Activated B cell treated with CpG ODN at 0.5 μM for 24 hours (primary cell): Measurements from ENCODE around the gene BNIPL. TPM values are rescaled to one million over a fixed set of nuclear protein-coding genes. Genes with fewer than 3 reads are reported as not detected.
A peak's percentile ranks its signal among the peaks of the same experiment; 100 is the strongest.

Experiments
- ATAC-seq: fragments of 200-7000 bp; cut with Tn5 transposase; one replicate; pipeline ENCODE4 v1.10.0; 2021; ENCODE audit warnings: low read depth, mild to moderate bottlenecking, moderate library complexity
- CTCF ChIA-PET: fragments of 350-600 bp; sonication (Branson Sonifier 250); formaldehyde crosslinking; loops from one replicate; lab custom pipeline; 2021; ENCODE audit warnings: antibody characterized with exemption; lab: Charles Lee
- POLR2A ChIA-PET: fragments of 350-600 bp; sonication (Branson Sonifier 250); formaldehyde crosslinking; loops from one replicate; lab custom pipeline; 2021; ENCODE audit warnings: antibody characterized with exemption; lab: Charles Lee
- DNase-seq: peaks from one replicate; pipeline ENCODE4 v3.0.0; 2022
- H3K27ac Mint-ChIP-seq: one replicate; pipeline ENCODE4 v1.8.0; 2020; ENCODE audit warnings: mixed read lengths
- H3K27me3 Mint-ChIP-seq: one replicate; pipeline ENCODE4 v1.8.0; 2021; ENCODE audit warnings: mixed read lengths
- H3K36me3 Mint-ChIP-seq: one replicate; pipeline ENCODE4 v1.8.0; 2021; ENCODE audit warnings: low read depth, mixed read lengths
- H3K4me1 Mint-ChIP-seq: one replicate; pipeline ENCODE4 v1.8.0; 2021; ENCODE audit warnings: mixed read lengths
- H3K4me3 Mint-ChIP-seq: one replicate; pipeline ENCODE4 v1.8.0; 2020; ENCODE audit warnings: mild to moderate bottlenecking, mixed read lengths
- H3K9me3 Mint-ChIP-seq: one replicate; pipeline ENCODE4 v1.8.0; 2020; ENCODE audit warnings: mixed read lengths
- intact Hi-C: fragments of 100-400 bp; cut with micrococcal nuclease; formaldehyde crosslinking; loops from one replicate; pipeline ENCODE4 v1.15.1; 2024
- total RNA-seq: library from RNA; stranded (reverse); gene quantifications from 2 replicates; pipeline ENCODE4 v1.2.3, GENCODE V29; 2022
- TF ChIP-seq, protein P1 (sequence below): fragments of 200-600 bp; IDR thresholded peaks from one replicate; pipeline ENCODE4 v1.8.0; 2022; ENCODE audit warnings: antibody characterized with exemption, mild to moderate bottlenecking

BNIPL gene
- total RNA-seq, 1 donor from 2014 or later: 1.00 TPM

DNA sequence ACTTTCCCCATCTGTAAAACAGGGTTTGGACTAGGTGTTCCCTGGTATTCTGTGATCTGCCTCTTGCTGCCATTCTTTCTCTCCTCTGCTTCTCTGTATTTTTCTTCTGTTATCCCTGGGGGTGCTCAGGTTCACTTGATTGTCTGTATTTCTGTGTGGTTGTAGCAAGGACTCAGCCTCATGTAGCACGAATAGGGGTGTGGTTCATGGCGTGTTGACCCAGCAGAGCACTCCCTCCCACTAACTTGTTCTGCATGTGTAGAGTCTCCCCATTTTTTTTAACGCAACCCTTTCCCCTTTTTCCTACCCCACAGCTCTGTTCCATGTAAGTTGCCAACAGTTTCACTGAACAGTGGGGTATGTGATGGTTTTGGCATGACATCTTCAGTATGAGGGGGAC, 1.2 kb upstream of the BNIPL start:
- CTCF ChIA-PET: no interaction called here
- DNase-seq (no peak), ATAC-seq (no peak)
- Mint-ChIP-seq H3K4me3 (no peak overlapping the region), H3K4me1 (no peaks in the 10 kb centered on the region), H3K36me3 (peaks cover 39% of the 10 kb centered on the region), H3K27ac (no peak overlapping the region), H3K9me3 (no peaks in the 10 kb centered on the region), H3K27me3 (no peaks in the 10 kb centered on the region)
- POLR2A ChIA-PET: no interaction called here
- TF ChIP-seq, protein P1, sequence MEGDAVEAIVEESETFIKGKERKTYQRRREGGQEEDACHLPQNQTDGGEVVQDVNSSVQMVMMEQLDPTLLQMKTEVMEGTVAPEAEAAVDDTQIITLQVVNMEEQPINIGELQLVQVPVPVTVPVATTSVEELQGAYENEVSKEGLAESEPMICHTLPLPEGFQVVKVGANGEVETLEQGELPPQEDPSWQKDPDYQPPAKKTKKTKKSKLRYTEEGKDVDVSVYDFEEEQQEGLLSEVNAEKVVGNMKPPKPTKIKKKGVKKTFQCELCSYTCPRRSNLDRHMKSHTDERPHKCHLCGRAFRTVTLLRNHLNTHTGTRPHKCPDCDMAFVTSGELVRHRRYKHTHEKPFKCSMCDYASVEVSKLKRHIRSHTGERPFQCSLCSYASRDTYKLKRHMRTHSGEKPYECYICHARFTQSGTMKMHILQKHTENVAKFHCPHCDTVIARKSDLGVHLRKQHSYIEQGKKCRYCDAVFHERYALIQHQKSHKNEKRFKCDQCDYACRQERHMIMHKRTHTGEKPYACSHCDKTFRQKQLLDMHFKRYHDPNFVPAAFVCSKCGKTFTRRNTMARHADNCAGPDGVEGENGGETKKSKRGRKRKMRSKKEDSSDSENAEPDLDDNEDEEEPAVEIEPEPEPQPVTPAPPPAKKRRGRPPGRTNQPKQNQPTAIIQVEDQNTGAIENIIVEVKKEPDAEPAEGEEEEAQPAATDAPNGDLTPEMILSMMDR: no peak
- intact Hi-C loops: no loop called here

DNA sequence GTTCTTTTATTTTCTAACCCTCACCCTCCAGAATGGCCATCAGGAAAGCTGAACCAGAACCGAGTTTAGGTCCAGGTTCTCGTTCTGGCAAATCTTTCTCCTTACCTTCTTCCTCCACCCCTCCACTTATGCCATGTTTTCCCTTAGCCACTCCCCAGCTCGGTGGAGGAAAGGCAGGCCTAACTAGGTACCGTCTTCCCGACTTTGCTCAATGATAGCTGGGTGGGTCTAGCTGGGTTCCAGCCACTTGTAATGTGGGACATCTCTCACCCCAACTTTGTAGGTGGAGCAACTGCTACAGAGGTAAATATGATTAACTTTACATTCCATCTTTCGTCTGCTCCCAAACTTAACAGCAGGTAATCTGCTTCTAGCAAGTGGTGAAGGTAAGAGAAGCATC, 646 bp downstream of the BNIPL start:
- DNase-seq (no peak), ATAC-seq (no peak)
- Mint-ChIP-seq H3K27ac (no peak overlapping the region), H3K36me3 (peaks cover 24% of the 10 kb centered on the region), H3K27me3 (no peaks in the 10 kb centered on the region), H3K4me3 (no peak overlapping the region), H3K4me1 (no peaks in the 10 kb centered on the region), H3K9me3 (no peaks in the 10 kb centered on the region)
- CTCF ChIA-PET: interaction anchor here (1.6 kb wide), 1 partner anchor 12 kb away, joined by 4 read pairs; no protein-coding TSS in a partner anchor
- TF ChIP-seq, protein P1: no peak
- intact Hi-C loops: no loop called here
- POLR2A ChIA-PET: no interaction called here

DNA sequence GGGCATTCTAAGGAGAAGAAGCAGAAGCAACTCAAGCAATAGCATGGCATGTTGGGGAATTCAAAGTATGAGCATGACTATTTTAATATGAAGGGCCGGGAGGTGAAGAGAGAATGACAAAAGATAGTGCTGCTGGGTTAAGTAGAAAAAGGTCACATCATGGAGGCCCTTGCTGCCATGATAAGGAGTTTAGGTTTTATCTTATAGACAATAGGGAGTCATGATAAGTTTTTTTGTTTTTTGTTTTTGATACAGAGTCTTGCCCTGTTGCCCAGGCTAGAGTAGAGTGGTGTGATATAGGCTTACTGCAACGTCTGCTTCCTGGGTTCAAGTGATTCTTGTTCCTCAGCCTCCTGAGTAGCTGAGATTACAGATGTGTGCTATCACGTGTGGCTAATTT, 3.1 kb downstream of the BNIPL start:
- no peaks in the 10 kb centered on the region for H3K4me1 Mint-ChIP-seq
- ChIA-PET CTCF (no interaction called here), POLR2A (no interaction called here)
- H3K36me3 Mint-ChIP-seq: peaks cover 13% of the 10 kb centered on the region
- no peak overlapping the region for H3K4me3 Mint-ChIP-seq
- ATAC-seq: no peak
- no peaks in the 10 kb centered on the region for H3K9me3 Mint-ChIP-seq
- DNase-seq: no peak
- intact Hi-C loops: no loop called here
- TF ChIP-seq, protein P1: no peak
- no peak overlapping the region for H3K27ac Mint-ChIP-seq
- no peaks in the 10 kb centered on the region for H3K27me3 Mint-ChIP-seq

DNA sequence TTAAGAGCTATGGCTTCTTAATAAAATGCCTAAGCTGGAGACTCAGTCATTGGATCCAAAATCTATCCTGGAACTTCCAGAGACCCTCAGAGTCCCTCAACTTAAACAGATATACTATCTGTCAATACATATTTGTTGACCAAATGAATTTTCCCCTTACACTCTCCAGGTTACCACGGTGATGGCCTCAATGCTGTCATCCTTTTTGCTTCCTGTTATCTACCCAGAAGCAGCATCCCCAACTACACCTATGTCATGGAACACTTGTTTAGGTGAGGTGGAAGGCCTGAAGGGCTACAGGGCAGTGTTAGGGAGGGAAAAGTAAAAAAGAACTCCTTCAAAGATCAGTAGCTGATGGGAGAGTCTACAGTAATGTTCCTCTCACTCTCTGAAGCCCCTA, 6.8 kb downstream of the BNIPL start:
- DNase-seq (no peak), ATAC-seq (no peak)
- H3K4me1 Mint-ChIP-seq: peaks cover 16% of the 10 kb centered on the region
- ChIA-PET POLR2A (interaction anchor here (1.1 to 1.2 kb wide), 2 partner anchors 16 to 28 kb away, joined by 4 to 5 read pairs; partner anchors contain the start of genes CDC42SE1 and GABPB2), CTCF (interaction anchor here (1.0 kb wide), 1 partner anchor 14 kb away, joined by 3 read pairs; no protein-coding TSS in a partner anchor)
- peaks cover 5% of the 10 kb centered on the region for H3K36me3 Mint-ChIP-seq
- no peak overlapping the region for H3K27ac Mint-ChIP-seq
- no peak overlapping the region for H3K4me3 Mint-ChIP-seq
- no peaks in the 10 kb centered on the region for H3K27me3 Mint-ChIP-seq
- TF ChIP-seq, protein P1: no peak
- intact Hi-C loops: no loop called here
- no peaks in the 10 kb centered on the region for H3K9me3 Mint-ChIP-seq

DNA sequence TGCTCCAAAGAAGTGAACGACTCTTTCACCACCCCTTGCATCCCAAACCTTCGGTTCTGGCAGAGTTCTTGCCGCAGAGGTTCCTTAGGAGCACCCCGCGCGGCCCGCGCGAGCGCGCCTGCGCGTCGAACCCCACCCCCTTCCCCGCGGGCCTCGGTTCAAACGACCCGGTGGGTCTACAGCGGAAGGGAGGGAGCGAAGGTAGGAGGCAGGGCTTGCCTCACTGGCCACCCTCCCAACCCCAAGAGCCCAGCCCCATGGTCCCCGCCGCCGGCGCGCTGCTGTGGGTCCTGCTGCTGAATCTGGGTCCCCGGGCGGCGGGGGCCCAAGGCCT, 11.2 kb downstream of the BNIPL start, which contains the start of gene C1orf56:
C1orf56 (plus strand) TSS at position 161 of the 334 bp plus-strand sequence; CDS start at position 258, 97 bp downstream.
- peaks cover 24% of the 10 kb centered on the region for H3K36me3 Mint-ChIP-seq
- H3K4me3 Mint-ChIP-seq: peak within 1 kb of the TSS; percentile 94
- ATAC-seq: peak; percentile 78
- ChIA-PET POLR2A (interaction anchor here (0.6 to 4.7 kb wide), 10 partner anchors 11 to 716 kb away, joined by 3 to 63 read pairs (median 5); partner anchors contain the start of genes CDC42SE1, GABPB2, MINDY1 and MLLT11), CTCF (interaction anchor here (1.1 to 2.3 kb wide), 4 partner anchors 10 to 24 kb away, joined by 5 to 10 read pairs (median 9); partner anchors contain the start of genes CDC42SE1, GABPB2 and MLLT11)
- intact Hi-C loops: loop anchor here (5.0 kb wide), 1 partner anchor 170 kb away; the partner anchor contains the start of gene ARNT
- H3K27me3 Mint-ChIP-seq: no peaks in the 10 kb centered on the region
- TF ChIP-seq, protein P1: no peak
- H3K9me3 Mint-ChIP-seq: no peaks in the 10 kb centered on the region
- peak; percentile 56 for DNase-seq
- peak within 1 kb of the TSS; percentile 89 for H3K27ac Mint-ChIP-seq
- peaks cover 42% of the 10 kb centered on the region for H3K4me1 Mint-ChIP-seq
